GM18517 (cell line): Measurements from ENCODE around the gene CNPY1.
"Not testable (repeated sequence)": the region's sequence is repeated elsewhere in the genome, so short reads cannot be mapped to it uniquely, and the experiment has no call there.

Experiments used
- ATAC-seq: cut with Tn5 transposase; IDR thresholded peaks from one replicate; pipeline ENCODE4 v1.9.1; 2021; ENCODE audit warnings: mild to moderate bottlenecking, moderate library complexity; ENCODE audit not compliant: unreplicated experiment

The CNPY1 gene

DNA sequence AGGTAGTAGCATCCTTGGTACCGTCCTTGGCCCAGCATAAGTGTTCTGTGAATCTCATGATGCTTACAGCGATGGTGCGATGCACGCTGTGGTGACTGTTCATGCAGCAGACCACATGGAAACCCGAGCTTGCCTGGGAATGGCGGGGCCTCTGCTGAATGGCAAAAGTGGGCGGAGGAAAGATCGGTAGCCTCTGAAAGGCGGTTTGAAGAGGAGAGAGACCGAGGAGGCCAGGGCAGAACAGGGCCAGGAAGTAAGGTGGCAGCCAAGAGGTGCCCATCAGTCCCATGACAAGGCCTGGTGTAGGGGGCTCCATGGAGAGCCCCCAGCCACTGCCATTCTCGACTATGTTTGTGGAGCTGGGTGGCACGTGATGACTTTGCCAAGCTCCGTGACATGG lies 33.2 kb upstream of the CNPY1 start:
- ATAC-seq: no peak

DNA sequence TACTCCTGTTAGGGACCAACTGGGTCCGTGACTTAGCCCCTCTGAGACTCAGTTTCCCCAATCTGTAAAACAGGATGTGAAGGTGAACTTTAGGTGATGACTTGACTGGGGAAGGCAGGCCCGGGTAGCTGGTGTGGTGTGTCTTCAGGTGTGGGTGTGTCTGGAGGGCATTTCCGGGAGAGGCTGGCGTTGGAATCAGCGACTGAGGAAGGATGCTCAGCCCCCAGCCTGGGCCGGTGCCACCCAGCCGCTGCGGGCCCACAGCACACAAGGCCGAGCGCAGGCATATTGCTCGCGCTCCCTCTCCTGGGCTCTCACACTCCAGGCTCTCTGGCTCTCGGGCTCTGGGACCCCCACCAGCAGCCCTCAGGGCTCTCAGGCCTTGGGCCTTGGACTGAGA lies 31.7 kb upstream of the CNPY1 start:
- no peak for ATAC-seq

DNA sequence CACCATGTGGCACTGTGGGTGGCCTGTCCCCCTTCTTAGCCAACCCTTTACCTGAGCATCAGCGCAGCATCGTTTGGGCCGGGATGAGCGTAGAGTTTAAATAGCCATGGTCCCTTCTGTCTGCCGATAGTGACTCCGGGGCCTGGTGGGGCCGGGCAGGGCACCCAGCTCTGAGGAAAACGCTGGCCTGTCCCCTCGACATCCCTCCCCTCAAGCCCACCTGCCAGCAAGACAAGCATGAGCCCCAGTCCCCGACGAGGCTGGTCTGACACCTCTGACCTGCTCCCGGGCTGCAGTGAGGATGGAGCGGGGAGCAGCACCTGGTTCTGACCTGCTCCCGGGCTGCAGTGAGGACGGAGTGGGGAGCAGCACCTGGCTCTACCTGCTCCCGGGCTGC lies 31.1 kb upstream of the CNPY1 start:
- ATAC-seq: no peak

DNA sequence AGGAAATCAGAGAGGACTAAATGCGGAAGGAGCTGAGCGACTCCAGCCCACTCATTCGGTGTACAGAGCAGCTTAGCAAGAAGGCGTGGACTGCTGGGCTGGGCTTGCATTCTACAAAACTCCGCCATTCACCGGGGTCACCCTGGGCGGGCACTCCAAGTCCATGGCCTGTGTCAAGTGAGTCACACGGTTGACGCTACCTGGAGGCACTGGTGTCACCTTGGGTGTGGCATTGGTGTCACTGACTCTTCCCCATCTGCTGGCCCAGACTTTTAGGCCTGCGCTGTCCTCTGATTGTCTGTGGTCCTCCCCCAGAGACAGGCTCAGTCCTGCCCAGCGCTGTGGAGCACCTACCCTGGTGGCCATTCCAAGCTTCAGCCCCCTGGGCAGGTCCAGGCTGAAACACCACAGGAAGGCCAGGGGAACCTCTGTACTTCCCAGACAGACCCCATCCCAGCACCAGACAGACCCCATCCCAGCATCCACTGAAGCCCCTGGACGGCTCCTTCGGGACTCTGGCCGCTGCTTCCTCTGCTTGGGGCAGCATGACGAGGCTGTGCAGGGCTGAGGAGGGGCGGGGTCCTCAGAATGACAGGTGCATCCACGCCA lies 30.6 kb upstream of the CNPY1 start:
- ATAC-seq: no peak

DNA sequence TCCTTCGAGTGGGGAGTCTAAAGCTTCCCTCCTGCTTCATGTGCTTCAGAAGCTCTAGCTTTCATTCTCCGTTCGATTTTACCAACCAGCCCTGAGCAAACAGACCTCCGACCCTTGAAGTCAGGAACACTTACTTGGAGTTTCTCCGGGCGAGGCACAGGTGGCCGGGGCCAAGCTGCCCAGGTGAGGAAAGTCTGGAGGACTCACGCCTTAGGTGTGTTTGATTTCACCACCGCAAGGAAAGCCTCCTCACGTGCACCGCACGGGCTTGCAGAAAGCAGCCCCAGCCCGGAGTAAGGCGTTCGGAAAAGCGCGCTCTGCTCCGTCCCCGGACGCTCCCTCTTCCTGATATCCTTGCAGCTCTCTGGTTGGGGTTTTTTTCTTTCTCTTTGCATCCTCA lies 30.1 kb upstream of the CNPY1 start:
- ATAC-seq: no peak

DNA sequence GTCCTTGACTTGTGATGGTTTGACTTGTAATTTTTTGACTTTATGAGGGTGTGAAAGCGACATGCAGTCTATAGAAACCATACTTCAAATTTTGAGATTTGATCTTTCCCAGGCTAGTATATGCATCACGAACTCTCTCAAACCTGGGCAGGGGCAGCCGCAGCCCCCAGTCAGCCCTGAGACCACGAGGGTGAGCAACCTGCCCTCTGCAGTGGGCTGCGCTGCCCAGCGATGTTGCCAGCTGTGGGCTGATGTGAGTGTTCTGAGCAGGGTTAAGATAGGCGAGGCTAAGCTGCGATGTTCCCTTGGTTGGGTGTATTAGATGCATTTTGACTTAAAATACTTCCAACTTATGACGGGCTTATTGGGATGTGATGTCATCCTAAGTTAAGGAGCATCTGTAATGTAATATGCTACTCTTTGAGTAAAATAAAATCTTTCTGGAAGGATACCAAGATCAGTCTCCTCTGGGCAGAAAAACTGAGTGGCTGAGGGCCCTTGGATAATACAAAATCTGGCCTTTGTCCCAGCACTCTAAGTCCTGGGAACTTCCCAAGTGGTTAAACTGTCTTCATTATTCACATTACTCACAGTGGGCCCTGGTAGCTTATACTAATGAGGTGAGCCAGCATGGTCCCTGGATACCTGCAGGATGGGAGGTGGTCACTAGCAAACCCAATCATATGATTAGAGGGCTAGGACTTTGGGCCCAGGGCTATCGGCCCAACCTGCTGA lies 28.4 kb upstream of the CNPY1 start:
- no peak for ATAC-seq

DNA sequence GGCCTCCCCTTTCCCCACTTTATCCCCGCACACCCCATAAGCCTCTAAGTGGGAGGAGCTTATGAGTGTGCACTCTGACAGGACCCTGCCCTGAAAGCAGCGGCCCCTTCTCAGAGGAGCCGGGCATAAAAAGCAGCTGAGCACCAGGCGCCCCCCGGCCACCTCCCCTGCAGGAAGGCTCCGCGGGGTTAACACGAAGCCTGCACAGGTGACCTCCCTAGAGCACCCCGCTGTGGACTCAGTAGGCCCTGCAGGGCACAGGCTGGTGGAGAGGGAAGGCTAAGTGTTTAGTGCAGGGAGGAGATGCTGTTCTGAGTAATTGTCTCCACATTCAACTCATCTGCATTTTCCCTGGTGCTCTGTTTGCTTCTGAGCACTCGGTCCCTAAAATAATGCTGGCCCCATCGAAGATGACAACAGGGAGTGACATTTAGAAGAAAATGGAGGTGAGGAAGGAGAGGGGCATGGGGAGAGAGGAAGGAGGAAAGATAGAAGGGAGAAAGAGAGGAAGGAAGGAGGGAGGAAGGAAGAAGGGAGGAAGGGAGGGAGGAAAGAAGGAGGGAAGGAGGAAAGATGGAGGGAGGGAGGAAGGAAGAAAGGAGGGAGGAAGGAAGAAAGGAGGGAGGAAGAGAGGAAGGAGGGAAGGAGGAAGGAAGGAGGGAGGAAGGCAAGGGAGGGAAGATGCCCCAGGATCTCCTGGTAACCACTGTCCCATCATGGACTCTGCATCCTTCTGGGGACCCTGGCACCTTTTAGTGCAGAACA lies 25.4 kb upstream of the CNPY1 start:
- ATAC-seq: no peak

DNA sequence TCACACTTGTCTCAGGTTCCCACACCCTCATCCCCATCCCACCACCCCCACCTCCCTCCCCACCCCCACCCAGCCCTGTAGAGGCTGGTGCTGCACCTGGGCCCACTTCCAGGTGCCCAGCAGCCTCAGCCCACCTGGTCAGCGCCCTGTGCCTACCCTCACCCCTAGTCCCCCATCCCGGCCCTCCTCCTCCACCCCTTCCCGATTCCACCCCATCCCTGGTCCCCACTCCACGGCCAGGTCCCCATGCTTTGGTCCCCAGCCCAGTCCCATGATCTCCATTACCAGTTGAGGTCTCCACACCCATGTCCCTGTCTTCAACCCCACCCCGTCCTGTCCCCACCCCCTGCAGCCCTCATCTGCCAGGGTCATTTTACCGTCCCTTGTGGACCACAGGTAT lies 24.6 kb upstream of the CNPY1 start:
- no peak for ATAC-seq

DNA sequence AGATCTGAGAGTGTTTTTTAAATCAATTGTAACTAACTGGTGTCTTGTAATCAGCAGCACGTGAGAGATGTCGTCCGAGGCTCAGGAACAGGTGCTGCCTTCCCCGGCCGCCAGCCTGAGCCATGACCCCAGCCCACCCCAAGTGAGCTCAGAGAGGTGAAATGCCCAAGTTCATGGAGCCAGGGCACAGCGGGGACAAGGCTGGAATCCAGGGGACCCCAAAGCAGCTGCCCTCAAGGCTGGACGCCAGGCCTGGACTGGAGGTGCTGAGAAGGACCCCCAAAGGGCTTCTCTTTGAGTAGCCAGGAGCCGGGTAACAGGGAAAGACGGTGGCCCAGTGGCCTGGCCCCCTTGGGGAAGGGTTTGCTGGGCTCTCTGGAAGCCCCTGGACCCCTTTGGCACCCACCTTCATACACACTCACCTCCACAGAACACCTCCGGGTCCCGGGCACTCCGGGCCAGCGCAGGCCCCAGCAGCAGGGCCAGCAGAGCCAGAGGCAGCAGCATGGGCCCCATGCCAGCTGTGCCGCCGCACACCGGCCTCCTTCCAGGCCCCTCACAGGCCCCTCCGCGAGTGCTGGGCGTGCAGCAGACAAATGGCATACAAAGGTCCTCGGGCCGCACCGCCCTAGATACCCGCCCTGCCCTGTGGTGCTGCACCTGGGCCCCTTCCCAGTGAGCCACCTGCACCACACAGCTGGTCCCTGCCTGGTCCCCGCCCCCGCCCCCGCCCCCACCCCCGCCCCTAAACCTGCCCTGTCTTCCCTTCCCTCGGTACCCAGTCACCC lies 24.0 kb upstream of the CNPY1 start:
- ATAC-seq: no peak

DNA sequence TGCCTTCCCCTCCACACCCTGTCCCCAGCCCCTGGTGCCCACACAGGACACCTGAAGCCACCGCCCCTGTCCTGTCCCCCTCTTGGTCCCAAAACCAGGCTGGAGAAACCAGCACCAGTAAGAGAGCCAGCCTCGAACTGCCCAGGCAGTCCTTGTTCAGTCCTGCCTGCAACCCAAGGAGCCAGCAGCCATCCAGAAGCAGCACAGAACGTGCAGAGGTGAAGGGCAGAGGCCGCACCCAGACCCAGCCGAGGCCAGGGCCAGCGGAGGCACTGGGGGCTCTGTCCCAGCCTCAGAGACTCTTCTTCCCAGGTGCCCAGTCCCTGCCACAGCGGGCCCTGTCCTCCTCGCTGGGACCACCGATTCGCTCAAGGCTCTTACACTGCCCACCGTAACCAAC lies 23.3 kb upstream of the CNPY1 start:
- ATAC-seq: no peak

DNA sequence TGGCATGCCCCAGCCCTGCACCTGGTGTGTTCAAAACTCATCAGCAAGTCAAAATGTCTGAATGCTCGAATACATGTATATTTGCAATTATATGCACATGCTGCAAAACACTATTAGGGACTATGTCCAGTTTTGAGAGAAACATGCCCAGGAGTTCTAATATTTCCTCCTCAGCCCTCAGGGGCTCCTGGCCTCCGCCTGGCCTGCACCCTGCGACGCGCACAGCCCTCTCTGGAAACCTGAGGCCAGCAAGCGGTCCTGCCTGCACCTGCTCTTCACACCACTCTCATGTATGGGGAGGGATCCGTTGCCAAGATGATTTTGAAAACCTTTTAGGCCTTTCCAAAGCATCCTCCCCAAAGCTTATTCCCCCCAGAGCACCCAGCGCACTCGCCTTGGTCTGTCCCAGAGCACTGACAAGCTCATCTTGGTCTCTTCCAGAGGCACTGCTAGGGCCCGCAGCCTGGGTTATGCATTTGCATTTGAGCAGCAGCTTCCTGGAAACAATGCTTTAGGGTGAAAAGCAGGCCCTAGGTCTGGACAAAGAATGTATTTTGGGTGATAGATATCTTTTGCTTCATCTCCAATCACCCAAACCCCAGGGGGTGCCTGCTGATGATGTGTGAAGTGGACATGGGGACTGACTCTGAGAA lies 22.6 kb upstream of the CNPY1 start:
- no peak for ATAC-seq

DNA sequence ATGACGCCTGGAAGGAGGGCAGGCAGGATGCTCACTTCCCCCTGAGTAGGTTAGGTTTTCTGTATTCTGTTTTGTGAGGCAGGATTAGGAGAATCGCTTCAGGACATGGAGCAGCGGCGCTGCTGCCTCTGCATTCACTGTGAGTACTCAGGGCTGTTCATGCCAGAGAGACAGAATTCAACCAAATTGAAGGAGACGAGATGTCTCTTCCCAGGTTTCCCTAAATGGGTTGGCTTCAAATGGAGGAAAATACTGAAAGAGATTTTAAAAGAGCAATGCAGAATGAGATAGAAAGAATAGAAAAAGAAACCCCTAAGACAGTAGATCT lies 21.9 kb upstream of the CNPY1 start:
- no peak for ATAC-seq

DNA sequence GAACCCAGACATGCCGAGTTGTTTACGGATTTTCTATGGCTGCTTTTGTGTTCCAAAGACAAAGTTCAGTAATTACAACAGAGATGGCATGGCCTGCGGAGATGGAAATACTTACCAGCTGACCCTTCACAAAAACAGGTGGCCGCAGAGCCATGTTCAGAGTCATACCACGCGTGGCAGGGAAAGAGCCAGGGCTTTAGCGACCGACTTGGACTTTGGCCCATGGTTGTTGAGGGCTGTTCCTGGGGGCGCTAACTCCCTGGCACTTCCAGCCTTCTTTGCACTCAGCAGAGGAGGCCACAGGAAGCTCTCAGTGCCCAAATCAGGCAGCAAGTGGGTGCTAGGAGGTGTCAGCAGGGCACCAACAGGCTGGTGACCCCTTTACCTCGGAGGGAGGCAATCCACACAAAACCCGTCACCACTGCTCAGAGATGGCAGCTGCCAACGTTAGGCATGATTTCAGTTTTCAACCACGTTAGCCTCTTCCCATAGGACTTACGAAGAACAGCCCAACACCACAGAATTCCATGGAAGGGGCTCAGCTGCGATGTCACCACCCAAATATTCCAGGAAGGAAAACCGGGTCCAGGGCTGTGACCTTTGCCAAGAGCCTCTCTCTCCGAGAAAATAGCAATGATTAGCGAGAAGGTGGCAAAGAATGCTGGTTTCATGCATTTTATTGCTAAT lies 21.4 kb upstream of the CNPY1 start:
- ATAC-seq: no peak

DNA sequence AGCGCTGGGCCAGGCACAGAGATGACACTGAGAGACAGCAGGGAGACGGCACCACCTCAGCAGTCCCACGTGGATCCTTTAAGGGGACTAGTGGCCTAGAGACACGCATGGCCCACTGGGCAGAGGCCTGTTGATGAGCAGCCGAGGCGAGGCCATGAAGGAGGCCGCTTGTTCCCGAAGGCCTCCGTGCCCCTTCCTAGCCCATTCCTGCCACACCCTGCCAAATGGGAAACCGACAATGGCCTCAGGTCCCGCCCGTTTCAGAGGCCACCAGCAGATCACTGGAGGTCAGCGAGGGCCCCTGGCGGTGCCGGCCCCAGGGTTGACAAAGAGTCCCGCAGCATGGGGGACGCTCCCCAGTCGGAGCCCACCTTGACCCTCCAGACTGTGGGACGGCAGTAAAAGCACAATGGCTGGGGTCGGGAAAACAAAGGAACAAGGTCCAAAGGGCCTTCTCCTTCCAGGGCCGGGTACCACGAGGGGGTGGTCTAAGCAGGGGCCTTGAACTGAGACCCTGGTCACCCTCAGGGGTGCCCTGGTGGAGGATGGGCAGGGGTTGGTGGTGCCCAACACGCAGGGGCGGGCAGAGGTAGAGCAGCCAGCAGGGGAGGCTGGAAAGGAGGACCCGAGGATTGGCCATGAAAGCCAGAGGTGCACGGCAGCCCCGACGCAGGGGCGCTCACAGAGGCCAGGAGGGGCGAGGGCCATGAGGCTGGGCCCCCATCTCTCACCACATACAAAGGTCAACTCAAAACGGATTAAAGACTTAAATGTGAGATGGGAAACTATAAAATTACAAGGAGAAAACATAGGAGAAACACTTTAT lies 19.9 kb upstream of the CNPY1 start:
- no peak for ATAC-seq

DNA sequence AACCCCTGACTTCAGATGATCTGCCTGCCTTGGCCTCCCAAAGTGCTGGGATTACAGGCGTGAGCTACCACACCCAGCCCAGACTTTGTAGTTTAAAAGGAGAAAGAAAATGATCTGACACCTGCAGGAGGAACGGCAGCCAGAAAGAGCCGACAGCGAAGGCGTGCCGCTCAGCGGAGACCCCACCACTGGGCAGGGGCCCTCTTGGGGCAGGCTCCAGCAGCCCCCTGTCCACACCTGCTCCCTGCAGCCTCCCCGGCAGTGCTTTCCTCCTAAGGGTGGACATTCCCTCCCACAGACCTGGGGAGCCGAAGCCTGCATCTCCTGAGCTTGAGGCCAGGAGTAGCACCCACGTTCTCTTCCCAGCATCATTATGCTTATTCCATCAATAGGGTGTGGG lies 19.2 kb upstream of the CNPY1 start:
- no peak for ATAC-seq

DNA sequence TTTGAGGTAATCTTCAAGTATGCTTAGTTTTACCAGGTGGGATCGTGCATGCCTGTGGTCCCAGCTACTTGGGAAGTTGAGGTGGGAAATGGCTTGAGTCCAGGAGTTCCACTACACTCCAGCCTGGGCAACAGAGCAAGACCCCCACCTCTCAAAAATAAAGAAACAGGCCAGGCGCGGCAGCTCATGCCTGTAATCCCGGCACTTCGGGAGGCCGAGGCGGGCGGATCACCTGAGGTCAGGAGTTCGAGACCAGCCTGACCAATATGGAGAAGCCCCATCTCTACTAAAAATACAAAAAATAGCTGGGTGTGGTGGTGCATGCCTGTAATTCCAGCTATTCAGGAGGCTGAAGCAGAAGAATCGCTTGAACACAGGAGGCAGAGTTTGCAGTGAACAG lies 16.6 kb upstream of the CNPY1 start:
- ATAC-seq: not testable (repeated sequence)

DNA sequence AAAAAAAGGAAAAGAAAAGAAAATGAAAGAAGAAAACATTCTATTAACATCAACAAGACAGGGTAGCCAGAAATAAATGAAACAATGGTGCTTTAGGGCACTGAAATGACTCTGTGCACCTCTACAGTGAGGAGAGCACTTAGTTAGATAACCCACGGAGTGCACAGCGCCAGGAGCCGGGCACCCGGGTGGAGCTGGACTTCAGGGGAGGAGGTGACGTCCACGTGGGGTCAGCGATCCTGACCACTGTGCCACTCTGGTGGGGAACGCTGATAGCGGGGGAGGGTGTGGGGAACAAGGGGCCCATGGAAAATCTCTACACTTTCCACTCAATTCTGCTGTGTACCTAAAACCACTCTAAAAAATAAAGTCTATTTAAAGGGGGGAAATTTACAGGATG lies 15.7 kb upstream of the CNPY1 start:
- no peak for ATAC-seq

DNA sequence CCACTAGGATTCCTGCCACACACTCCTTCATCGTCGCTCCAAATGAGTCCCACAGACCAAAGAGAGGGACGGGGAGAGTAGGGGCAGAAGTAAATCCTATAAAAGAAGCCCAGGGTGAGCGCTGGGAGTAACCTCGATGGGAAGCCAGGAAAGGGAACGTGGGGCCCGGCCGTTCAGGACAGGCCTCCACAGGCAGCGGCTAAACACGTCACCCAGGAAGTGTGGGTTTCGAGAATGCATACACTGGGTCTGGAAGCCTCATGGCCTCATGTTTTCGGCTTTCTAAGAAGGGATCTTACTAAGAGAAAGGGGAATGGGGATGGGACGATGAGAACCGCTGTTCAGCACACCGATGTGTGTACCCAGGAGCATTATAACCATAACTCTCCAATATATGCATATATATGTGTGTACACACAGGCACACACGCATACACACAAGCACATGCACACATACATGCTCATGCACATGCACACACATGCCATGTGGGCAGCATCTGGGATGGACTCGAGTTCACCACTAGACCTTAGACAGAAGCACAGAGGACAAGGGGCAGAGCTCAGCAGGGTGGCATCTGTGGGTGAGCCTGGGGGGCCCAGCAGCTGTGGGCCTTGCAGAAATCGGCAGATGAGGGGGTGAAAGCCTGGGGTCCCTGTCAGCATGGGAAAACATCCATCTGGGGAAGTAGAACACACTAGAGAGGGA lies 14.8 kb upstream of the CNPY1 start:
- no peak for ATAC-seq
